Measurements from ENCODE around the gene MLPH.
"Not testable (repeated sequence)": the region's sequence is repeated elsewhere in the genome, so short reads cannot be mapped to it uniquely, and the experiment has no call there.

Gene MLPH

DNA sequence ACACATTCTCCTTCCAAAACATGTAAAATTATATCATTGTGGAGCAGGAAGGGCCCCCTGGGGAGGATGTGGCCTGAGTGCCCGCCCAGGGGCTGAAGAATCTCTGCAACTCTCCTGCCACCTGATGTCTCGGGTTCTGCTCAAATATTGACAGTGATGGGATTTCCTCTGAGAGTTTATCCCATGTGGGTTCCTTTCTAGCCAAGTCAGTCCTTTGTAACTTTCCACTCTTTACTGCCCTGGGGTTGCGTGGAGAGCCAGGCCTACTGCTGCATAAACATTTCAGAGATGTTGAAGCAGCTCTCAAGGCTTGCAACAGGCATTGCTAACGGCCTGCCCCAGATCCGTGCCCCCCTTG, 107.4 kb downstream of the MLPH start:
- H3K4me1 ChIP-seq (ENCODE audit: control insufficient read depth, low read length) = peaks cover 6% of the 10 kb centered on the region
- no peaks in the 10 kb centered on the region for H4K20me1 ChIP-seq (ENCODE audit: control insufficient read depth, insufficient read depth, low read depth, low read length)
- no peaks in the 10 kb centered on the region for H3K36me3 ChIP-seq (ENCODE audit: control insufficient read depth, low read length)
- H3K9me2 ChIP-seq (replicated peaks; ENCODE audit: control insufficient read depth, low read length) = no peaks in the 10 kb centered on the region
- TF ChIP-seq, protein P1, sequence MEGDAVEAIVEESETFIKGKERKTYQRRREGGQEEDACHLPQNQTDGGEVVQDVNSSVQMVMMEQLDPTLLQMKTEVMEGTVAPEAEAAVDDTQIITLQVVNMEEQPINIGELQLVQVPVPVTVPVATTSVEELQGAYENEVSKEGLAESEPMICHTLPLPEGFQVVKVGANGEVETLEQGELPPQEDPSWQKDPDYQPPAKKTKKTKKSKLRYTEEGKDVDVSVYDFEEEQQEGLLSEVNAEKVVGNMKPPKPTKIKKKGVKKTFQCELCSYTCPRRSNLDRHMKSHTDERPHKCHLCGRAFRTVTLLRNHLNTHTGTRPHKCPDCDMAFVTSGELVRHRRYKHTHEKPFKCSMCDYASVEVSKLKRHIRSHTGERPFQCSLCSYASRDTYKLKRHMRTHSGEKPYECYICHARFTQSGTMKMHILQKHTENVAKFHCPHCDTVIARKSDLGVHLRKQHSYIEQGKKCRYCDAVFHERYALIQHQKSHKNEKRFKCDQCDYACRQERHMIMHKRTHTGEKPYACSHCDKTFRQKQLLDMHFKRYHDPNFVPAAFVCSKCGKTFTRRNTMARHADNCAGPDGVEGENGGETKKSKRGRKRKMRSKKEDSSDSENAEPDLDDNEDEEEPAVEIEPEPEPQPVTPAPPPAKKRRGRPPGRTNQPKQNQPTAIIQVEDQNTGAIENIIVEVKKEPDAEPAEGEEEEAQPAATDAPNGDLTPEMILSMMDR (IDR thresholded peaks at IDR 0.05; ENCODE audit: low read depth, low read length, poor library complexity, severe bottlenecking) = no peak
- no peak for TF ChIP-seq EZH2phosphoT487 (IDR thresholded peaks at IDR 0.05; ENCODE audit: borderline replicate concordance, low read length)
- no peak overlapping the region for H3K4me2 ChIP-seq (ENCODE audit: low read length)
- H3K9me3 ChIP-seq (ENCODE audit: control insufficient read depth, insufficient read depth, low read length) = no peaks in the 10 kb centered on the region
- no peaks in the 10 kb centered on the region for H3F3A ChIP-seq (ENCODE audit: control insufficient read depth, insufficient read depth)
- no peaks in the 10 kb centered on the region for H3K79me2 ChIP-seq (ENCODE audit: control insufficient read depth, low read length)
- peaks cover 4% of the 10 kb centered on the region; the same call in 1 of the 2 replicates for H3K27me3 ChIP-seq (ENCODE audit: control insufficient read depth, low read length)
- no peak overlapping the region for H3K27ac ChIP-seq (ENCODE audit: low read depth, low read length)
- no peak overlapping the region for H3K4me3 ChIP-seq (ENCODE audit: low read length)

DNA sequence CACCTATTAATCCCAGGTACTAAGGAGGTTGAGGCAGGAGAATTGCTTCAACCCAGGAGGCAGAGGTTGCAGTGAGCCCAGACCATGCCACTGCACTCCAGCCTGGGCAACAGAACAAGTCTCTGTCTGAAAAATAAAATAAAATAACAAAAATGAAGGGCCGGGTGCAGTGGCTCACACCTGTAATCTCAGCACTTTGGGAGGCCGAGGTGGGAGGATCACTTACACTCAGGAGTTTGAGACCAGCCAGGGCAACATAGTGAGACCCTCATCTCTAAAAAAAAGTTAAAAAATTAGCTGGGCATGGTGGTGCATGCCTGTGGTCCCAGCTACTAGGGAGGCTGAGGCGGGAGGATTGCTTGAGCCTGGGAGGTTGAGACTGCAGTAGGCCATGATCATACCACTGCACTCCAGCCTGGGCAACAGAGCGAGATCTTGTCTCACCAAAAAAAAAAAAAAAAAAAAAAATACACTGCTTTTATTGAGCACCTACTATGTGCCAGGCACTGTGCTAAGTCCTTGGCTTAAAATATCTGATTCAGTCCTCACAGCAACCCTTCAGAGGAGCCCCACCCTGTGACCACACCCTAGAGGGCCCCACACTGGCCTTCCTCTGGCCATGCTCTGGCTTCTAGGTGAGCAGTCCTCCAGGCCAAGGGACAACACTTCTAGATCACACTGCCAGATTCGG, 108.9 kb downstream of the MLPH start:
- not testable (repeated sequence) for H3K9me2 ChIP-seq (replicated peaks; ENCODE audit: control insufficient read depth, low read length); H3K27me3 ChIP-seq (ENCODE audit: control insufficient read depth, low read length); H3K4me1 ChIP-seq (ENCODE audit: control insufficient read depth, low read length); H3K4me3 ChIP-seq (ENCODE audit: low read length); H3K4me2 ChIP-seq (ENCODE audit: low read length); H3K79me2 ChIP-seq (ENCODE audit: control insufficient read depth, low read length); H3K9me3 ChIP-seq (ENCODE audit: control insufficient read depth, insufficient read depth, low read length); H4K20me1 ChIP-seq (ENCODE audit: control insufficient read depth, insufficient read depth, low read depth, low read length); H3F3A ChIP-seq (ENCODE audit: control insufficient read depth, insufficient read depth); H3K27ac ChIP-seq (ENCODE audit: low read depth, low read length); H3K36me3 ChIP-seq (ENCODE audit: control insufficient read depth, low read length)

DNA sequence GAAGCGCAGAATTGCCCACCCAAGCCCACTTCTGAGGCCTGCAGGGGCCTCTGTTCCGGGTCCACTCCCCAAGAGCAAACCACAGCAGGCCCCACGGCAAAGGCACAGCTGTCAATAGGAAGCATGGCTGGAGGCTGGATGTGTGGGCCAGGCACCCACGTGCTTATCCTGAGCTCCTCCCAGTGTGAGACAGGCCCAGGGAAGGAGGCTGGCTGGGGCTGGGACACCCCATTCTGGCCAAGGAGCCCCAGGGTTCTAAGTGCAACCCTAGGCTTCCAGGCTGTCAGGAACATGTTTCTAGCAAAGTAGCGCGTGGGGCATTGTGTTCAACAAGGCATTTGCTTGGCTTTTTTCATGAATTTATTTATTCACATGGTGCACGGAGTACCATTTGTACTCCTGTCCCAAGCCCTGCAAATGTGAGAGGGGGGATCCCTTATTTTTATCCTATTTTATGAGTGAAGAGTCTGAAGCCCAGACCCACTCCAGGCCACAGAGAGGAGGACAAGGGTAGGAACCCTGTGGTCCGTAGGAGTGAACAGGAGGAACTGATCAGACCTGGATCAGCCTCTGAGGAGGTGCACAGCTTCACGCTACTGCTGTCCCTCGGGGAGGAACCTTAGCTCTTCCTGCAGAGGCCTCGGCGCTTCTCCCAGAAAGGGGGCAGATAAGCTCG, 109.6 kb downstream of the MLPH start:
- Histone ChIP-seq H3K27ac (ENCODE audit: low read depth, low read length) (no peak overlapping the region), H3K79me2 (ENCODE audit: control insufficient read depth, low read length) (no peaks in the 10 kb centered on the region), H3K4me1 (ENCODE audit: control insufficient read depth, low read length) (peaks cover under 1% of the 10 kb centered on the region), H3K4me3 (ENCODE audit: low read length) (no peak overlapping the region), H3K9me2 (replicated peaks; ENCODE audit: control insufficient read depth, low read length) (no peaks in the 10 kb centered on the region), H3K27me3 (ENCODE audit: control insufficient read depth, low read length) (peaks cover 2% of the 10 kb centered on the region), H3F3A (ENCODE audit: control insufficient read depth, insufficient read depth) (no peaks in the 10 kb centered on the region), H4K20me1 (ENCODE audit: control insufficient read depth, insufficient read depth, low read depth, low read length) (no peaks in the 10 kb centered on the region), H3K36me3 (ENCODE audit: control insufficient read depth, low read length) (no peaks in the 10 kb centered on the region), H3K4me2 (ENCODE audit: low read length) (no peak overlapping the region), H3K9me3 (ENCODE audit: control insufficient read depth, insufficient read depth, low read length) (no peaks in the 10 kb centered on the region)
- TF ChIP-seq, protein P1 (IDR thresholded peaks at IDR 0.05; ENCODE audit: low read depth, low read length, poor library complexity, severe bottlenecking) = no peak
- TF ChIP-seq EZH2phosphoT487 (IDR thresholded peaks at IDR 0.05; ENCODE audit: borderline replicate concordance, low read length) = no peak
